Stimulated activated CD8-positive, alpha-beta memory T cell treated with anti-CD3 and anti-CD28 coated beads, Interleukin-12 subunit alpha, Interleukin-12 subunit beta, amount 100 ng/mL, for 24 hours (primary cell): ENCODE measurements around the gene ADGB.
A peak's percentile ranks its signal among the peaks of the same experiment; 100 is the strongest.
"Not testable (repeated sequence)": the region's sequence is repeated elsewhere in the genome, so short reads cannot be mapped to it uniquely, and the experiment has no call there.

Experiments
- DNase-seq: peaks from one replicate; pipeline ENCODE4 v3.0.0-alpha.2; 2020; ENCODE audit errors: extremely low read depth

Gene ADGB

DNA sequence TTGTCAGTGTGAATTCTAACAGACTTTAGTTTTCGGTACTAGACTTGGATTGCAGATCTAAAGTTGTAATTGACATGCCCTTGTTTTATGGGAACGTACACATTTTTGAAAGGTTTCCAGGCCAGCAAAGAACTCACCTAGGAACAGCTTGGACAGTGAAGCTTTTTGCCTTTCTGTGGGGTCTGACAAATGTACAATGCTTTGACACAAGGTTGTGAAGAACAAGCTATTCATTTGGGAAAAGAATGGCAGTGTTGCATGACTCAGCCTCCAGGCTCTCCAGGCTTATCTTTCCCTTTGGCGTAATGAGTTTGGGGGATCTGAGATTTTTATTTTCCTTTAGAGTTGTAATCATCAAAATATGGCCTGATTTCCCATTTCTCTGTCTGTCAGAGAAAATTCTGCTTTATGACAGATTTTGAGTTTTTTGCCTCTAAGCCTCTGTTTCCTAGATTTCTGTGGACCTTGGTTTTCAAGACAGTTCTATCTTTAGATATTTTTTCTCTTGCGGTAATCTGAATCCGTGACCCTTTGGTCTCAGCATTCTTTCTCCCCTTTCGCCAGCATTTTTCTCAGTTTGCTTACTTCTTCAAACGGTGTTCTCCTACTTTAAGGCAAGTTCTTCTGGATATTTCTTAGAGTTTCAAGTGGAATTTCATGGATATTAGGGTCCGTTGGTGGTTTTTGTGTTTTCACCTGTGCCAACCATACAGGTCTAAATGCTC is 221.0 kb downstream of the ADGB start:
- DNase-seq, result no peak

- no peak for DNase-seq
Observed at GRCh38 chr6:146827216-146827928, 228.6 kb downstream of the ADGB start.

DNA sequence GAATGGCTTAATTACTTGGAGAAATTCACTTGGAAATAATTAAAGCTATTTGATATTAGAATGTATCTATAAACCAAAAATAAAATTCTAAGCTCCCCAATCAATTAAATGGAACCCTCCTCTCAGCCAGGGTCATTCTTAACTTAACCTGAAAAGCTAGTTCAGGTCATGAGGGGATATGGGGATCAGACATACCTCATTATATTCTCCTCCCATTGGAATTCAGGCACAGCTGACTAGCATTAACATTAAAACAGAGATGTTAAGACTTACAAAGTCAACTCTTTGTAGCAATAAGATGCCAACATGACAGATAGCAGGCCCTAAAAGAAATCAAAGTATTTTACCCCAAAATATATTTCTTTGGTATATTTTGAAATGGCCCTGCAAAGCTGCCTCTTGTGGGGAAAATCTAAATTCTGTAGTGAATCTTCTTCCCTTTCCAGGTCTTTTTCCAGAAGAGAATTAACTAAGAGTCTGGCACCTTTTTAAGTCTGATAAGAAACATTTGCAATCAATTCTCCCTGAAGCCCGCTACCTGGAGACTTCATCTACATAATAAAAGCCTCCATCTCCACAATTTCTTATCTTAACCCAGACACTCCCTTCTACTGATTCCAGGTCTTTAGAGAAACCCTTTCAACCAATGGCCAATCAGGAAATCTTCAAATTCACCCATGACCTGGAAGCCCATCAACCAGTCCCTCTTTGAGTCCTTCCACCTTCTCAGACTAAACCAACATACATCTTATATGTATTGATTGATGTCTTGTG is 231.2 kb downstream of the ADGB start:
- no peak for DNase-seq

- DNase-seq, result no peak
Observed at GRCh38 chr6:146833157-146833556, 234.4 kb downstream of the ADGB start.

- no peak for DNase-seq
Observed at GRCh38 chr6:146840216-146840615, 241.4 kb downstream of the ADGB start.

GRCh38 chr6:146840641-146841040 is 241.9 kb downstream of the ADGB start:
- DNase-seq, result no peak

DNA sequence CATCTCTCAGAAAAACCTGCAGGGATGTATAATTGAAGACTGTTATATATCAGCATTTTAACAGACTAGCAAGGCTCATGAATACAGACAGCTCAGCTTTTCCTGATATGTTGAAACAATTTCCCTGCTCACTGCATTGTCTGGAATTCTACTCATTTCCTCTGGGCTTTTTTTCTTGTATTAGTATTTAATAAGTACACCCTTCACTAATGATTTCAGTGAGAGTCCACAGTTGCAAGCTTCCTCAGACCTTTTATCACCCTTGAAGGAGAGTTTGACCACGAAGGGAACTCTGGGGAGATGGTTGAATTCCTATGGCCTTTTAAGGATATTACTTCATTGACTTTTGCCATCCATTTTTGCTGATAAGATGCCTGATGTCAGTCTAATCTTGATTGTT is 248.7 kb downstream of the ADGB start:
- DNase-seq, result no peak

GRCh38 chr6:146850238-146850896 is 251.6 kb downstream of the ADGB start:
- no peak for DNase-seq

DNA sequence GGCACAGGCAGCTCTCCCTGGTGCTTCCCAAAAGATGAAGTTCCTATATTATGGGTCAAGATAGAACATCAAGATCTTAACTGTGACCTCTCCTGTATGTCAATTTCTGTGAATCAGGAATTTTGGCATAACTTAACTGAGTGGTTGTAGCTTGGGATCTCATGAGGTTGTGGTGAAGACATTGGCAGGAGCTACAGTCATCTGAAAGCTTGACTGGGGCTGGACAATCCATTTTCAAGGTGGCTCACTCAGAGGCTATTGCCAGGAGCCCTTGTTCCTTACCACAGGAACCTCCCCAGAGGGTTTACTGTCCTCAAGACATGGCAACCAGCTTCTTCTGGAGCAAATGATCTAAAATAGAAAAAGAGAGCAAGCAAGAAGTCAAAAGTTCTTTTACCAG is 252.2 kb downstream of the ADGB start:
- DNase-seq, result no peak

DNA sequence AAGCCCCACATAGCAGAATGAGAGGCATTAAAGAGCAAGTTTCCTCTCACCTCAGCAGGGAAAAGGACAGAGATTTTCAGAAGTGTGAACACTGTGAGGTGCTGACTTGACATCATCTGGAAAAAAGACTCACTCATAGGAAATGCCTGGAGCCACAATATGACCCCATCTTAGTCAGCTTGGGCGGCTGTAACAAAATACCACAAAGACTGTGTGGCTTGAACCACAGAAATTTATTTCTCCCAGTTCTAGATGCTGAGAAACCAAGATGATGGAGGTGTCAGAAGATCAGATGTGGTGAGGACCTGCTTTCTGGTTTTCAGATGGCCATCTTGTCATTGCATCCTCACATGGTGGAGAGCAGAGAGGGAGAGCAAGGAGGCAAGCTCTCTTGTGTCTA is 253.1 kb downstream of the ADGB start:
- DNase-seq, result no peak

DNA sequence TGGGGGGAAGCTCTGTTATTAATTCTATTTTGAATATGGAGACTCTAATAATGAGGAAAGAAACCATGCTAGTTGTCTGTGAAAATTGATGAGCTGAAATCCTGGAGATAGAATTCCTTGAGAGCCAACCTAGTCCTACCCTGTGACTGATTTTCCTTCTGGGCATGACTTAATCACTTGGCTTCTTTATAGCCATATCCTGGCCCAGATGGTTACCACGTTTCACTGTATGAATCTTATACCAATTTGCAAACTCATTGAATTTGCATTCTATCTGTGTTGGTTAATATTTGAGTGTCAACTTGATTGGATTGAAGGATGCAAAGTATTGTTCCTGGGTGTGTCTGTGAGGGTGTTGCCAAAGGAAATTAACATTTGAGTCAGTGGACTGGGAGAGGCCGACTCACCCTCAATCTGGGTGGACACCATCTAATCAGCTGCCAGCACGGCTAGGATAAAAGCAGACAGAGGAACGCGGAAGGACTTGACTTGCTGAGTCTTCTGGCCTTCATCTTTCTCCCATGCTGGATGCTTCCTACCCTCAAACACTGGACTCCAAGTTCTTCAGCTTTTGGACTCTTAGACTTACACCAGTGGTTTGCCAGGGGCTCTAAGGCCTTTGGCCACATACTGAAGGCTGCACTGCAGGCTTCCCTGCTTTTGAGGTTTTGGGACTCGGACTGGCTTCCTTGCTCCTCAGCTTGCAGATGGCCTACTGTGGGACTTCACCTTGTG is 255.9 kb downstream of the ADGB start:
- DNase-seq, result not testable (repeated sequence)

DNA sequence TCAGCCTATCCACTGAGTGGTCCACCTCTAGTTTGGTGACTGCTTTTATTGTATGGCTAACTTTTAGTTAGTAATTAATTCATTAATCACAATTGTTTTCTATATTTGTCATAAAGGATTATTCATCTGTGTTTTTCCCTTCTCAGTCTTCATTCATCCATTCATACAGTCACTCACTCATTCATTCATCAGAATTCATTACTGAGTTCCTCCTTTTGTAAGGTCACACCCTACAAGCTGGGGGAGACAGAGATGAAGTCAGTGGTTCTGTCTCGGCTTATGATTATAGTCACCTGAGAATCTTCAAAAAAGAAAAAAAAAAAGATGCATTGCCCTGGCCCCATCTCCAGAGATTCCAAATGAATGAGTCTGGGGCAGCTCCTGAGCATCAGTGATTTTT is 257.1 kb downstream of the ADGB start:
- no peak for DNase-seq

GRCh38 chr6:146856296-146856695 is 257.5 kb downstream of the ADGB start:
- no peak for DNase-seq

GRCh38 chr6:146857180-146857979 is 258.6 kb downstream of the ADGB start:
- DNase-seq, result peak; percentile 47

- no peak for DNase-seq
Observed at GRCh38 chr6:146857980-146858347, 259.2 kb downstream of the ADGB start.

GRCh38 chr6:146859206-146859605 is 260.4 kb downstream of the ADGB start:
- DNase-seq, result no peak

- DNase-seq, result no peak
Observed at GRCh38 chr6:146859795-146860495, 261.2 kb downstream of the ADGB start.

- DNase-seq, result no peak
Observed at GRCh38 chr6:146860583-146860982, 261.8 kb downstream of the ADGB start.

GRCh38 chr6:146861029-146861563 is 262.3 kb downstream of the ADGB start:
- DNase-seq, result no peak

DNA sequence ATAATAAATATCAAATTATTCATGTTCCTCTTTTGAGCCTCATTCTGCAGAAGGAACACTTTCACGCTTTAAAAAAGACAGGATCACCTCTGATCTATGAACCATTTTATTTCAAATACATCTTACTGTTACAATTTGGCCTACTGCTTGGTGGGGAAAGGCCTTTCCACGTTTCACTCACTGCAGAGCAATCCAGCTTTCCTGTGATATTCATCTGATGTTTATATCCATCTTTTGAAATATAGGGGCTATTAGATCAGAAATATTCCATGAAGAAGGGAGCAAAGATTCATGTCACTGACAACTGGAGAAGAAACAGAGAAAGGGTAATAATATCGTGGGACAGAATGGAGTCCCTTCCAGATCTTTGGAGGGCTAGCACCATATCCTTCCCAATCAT is 262.9 kb downstream of the ADGB start:
- DNase-seq, result no peak
